ENCODE measurements around the gene EYA3. TPM values are rescaled to one million over a fixed set of nuclear protein-coding genes. Genes with fewer than 3 reads are reported as not detected.

EYA3 gene
- total RNA-seq, 1 experiment from 2014 or later, result 29.4 TPM

GRCh38 chr1:28099050-28099769, 10.8 kb upstream of the EYA3 start (continued):
- no peak for TF ChIP-seq ZSCAN18 (CRISPR knock-in tag; IDR thresholded peaks at IDR 0.05)

DNA sequence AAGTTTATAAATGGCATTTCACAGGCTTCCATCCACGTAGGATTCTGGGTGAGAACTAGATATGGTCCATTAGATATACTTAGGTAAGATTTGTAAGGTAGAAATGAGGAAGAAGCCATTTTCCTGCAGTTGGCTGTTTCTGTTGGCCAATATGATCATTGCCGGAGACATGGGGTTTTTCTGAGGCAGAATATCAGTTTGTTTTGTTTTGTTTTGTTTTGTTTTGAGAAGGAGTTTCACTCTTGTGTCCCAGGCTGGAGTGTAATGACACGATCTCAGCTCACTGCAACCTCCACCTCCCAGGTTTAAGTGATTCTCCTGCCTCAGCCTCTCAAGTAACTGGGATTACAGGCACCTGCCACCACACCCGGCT, 8.7 kb upstream of the EYA3 start:
- POLR2A ChIA-PET, result no interaction called here
- no peak for DNase-seq (ENCODE audit: low spot score)
- CTCF ChIA-PET, result no interaction called here

GRCh38 chr1:28096210-28097099, 8.0 kb upstream of the EYA3 start:
- POLR2A ChIA-PET, result no interaction called here

More for the DNA sequence above, 8.7 kb upstream of the EYA3 start:
- Mint-ChIP-seq H3K4me1 (no peaks in the 10 kb centered on the region), H3K27me3 (ENCODE audit: low read depth) (no peaks in the 10 kb centered on the region), H3K36me3 (no peaks in the 10 kb centered on the region), H3K4me3 (no peak overlapping the region), H3K27ac (no peak overlapping the region), H3K9me3 (no peaks in the 10 kb centered on the region)
- TF ChIP-seq PRDM15 (CRISPR knock-in tag; IDR thresholded peaks at IDR 0.05) (no peak), MXD4 (CRISPR knock-in tag; IDR thresholded peaks at IDR 0.05; ENCODE audit: borderline replicate concordance) (no peak)
- no peak for ATAC-seq

More at GRCh38 chr1:28096210-28097099, 8.0 kb upstream of the EYA3 start:
- no peak for ATAC-seq
- H3K36me3 Mint-ChIP-seq, result no peaks in the 10 kb centered on the region
- CTCF ChIA-PET, result interaction anchor here (0.8 kb wide), 1 partner anchor 113 kb away, joined by 3 read pairs; no protein-coding TSS in a partner anchor
- no peaks in the 10 kb centered on the region for H3K9me3 Mint-ChIP-seq
- no peak overlapping the region for H3K4me3 Mint-ChIP-seq
- TF ChIP-seq ZNF532 (CRISPR knock-in tag; IDR thresholded peaks at IDR 0.05; ENCODE audit: borderline replicate concordance) (no peak), ZMAT4 (CRISPR knock-in tag; IDR thresholded peaks at IDR 0.05) (no peak), GABPB1 (CRISPR knock-in tag; IDR thresholded peaks at IDR 0.05) (0 out of 2 replicates have a peak, but pooled peaks have one; percentile 24), KAT7 (CRISPR knock-in tag; IDR thresholded peaks at IDR 0.05; ENCODE audit: borderline replicate concordance) (no peak), ZNF121 (CRISPR knock-in tag; IDR thresholded peaks at IDR 0.05) (no peak)
- TF ChIP-seq, protein P1, sequence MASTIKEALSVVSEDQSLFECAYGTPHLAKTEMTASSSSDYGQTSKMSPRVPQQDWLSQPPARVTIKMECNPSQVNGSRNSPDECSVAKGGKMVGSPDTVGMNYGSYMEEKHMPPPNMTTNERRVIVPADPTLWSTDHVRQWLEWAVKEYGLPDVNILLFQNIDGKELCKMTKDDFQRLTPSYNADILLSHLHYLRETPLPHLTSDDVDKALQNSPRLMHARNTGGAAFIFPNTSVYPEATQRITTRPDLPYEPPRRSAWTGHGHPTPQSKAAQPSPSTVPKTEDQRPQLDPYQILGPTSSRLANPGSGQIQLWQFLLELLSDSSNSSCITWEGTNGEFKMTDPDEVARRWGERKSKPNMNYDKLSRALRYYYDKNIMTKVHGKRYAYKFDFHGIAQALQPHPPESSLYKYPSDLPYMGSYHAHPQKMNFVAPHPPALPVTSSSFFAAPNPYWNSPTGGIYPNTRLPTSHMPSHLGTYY (CRISPR knock-in tag; IDR thresholded peaks at IDR 0.05), result no peak
- no peak for DNase-seq (ENCODE audit: low spot score)
- no peaks in the 10 kb centered on the region for H3K4me1 Mint-ChIP-seq
- no peaks in the 10 kb centered on the region for H3K27me3 Mint-ChIP-seq (ENCODE audit: low read depth)
- no peak overlapping the region for H3K27ac Mint-ChIP-seq

Measured in WTC11 (cell line).